ENCODE data around the gene MAP6.
"Not testable (repeated sequence)": the region's sequence is repeated elsewhere in the genome, so short reads cannot be mapped to it uniquely, and the experiment has no call there.

Gene MAP6

DNA sequence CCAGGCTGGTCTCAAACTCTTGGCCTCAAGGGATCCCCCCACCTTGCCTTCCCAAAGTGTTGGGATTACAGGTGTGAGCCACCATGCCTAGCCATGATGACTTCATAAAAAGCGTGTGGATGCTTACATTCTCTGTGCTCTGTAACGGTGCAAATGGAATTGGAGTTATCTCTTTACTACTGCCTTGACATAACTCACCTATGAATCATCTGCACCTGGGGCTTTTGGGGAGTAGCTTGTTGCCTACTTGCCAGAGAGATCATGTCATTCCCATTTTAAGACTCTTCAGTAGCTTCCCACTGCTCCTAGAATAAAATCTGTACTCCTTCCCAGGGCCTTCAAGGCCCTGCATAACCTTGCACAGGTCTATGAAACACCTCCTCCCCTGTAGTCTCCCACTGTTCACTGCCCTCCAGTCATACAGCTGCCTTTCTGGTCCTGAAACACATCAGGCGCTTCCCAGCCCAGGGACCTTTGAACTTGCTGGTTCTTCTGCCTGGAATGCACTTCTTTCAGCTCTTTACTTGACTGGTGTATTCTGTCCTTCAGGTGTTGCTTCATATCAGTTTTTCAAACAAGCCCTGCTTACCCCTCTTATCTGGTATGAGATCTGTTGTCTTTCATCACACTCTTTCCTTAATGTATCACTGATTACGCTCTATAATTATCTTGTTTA is 29.2 kb upstream of the MAP6 start:
- Histone ChIP-seq H3K79me2 (ENCODE audit: insufficient read depth, low read length) (no peaks in the 10 kb centered on the region), H3K9me2 (ENCODE audit: low read depth, low read length) (no peaks in the 10 kb centered on the region), H4K20me1 (ENCODE audit: insufficient read depth, low read length) (no peaks in the 10 kb centered on the region)

DNA sequence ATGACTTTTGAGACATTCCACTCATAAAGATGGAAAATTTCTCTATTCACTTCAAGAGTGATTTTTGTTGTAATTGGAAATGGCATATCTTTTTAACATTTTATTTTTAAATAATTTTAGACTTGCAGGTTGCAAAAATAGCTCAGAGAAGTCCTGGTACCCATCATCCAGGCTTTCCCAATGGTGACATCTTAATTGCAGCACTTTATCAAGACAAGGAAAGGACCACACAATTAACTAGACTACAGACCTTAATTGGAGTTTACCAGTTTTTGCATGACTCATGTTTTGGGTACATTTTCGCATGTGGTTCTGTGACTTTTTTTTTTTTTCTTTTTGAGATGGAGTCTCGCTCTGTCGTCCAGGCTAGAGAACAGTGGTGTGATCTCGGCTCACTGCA is 23.0 kb upstream of the MAP6 start:
- Histone ChIP-seq H2AFZ (ENCODE audit: low read length) (no peak overlapping the region), H3K9me2 (ENCODE audit: low read depth, low read length) (no peaks in the 10 kb centered on the region), H3K4me1 (ENCODE audit: insufficient read depth, low read length, severe bottlenecking) (no peaks in the 10 kb centered on the region), H3K27me3 (ENCODE audit: insufficient read depth, low read length) (no peaks in the 10 kb centered on the region), H3K4me2 (ENCODE audit: low read length) (no peak overlapping the region), H4K20me1 (ENCODE audit: insufficient read depth, low read length) (no peaks in the 10 kb centered on the region), H3K9ac (ENCODE audit: low read length) (no peak overlapping the region), H3K36me3 (ENCODE audit: insufficient read depth, low read length) (no peaks in the 10 kb centered on the region), H3F3A (ENCODE audit: insufficient read depth, low read length) (no peaks in the 10 kb centered on the region), H3K9me3 (ENCODE audit: low read length) (no peaks in the 10 kb centered on the region), H3K27ac (ENCODE audit: low read depth, low read length, poor library complexity, severe bottlenecking) (no peak overlapping the region), H3K4me3 (ENCODE audit: low read depth, low read length, poor library complexity, severe bottlenecking) (no peak overlapping the region), H3K79me2 (ENCODE audit: insufficient read depth, low read length) (no peaks in the 10 kb centered on the region)
- no peak for TF ChIP-seq EZH2 (IDR thresholded peaks at IDR 0.05; ENCODE audit: borderline replicate concordance, low read length)
- TF ChIP-seq, protein P1, sequence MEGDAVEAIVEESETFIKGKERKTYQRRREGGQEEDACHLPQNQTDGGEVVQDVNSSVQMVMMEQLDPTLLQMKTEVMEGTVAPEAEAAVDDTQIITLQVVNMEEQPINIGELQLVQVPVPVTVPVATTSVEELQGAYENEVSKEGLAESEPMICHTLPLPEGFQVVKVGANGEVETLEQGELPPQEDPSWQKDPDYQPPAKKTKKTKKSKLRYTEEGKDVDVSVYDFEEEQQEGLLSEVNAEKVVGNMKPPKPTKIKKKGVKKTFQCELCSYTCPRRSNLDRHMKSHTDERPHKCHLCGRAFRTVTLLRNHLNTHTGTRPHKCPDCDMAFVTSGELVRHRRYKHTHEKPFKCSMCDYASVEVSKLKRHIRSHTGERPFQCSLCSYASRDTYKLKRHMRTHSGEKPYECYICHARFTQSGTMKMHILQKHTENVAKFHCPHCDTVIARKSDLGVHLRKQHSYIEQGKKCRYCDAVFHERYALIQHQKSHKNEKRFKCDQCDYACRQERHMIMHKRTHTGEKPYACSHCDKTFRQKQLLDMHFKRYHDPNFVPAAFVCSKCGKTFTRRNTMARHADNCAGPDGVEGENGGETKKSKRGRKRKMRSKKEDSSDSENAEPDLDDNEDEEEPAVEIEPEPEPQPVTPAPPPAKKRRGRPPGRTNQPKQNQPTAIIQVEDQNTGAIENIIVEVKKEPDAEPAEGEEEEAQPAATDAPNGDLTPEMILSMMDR (IDR thresholded peaks at IDR 0.05; ENCODE audit: low read length), result no peak

More for the DNA sequence above, 29.2 kb upstream of the MAP6 start:
- no peaks in the 10 kb centered on the region for H3K36me3 ChIP-seq (ENCODE audit: insufficient read depth, low read length)
- TF ChIP-seq, protein P1 (IDR thresholded peaks at IDR 0.05; ENCODE audit: low read length), result no peak
- TF ChIP-seq EZH2 (IDR thresholded peaks at IDR 0.05; ENCODE audit: borderline replicate concordance, low read length), result no peak
- H3K9me3 ChIP-seq (ENCODE audit: low read length), result no peaks in the 10 kb centered on the region
- H3K4me2 ChIP-seq (ENCODE audit: low read length), result no peak overlapping the region
- no peak overlapping the region for H3K9ac ChIP-seq (ENCODE audit: low read length)
- no peak overlapping the region for H3K4me3 ChIP-seq (ENCODE audit: low read depth, low read length, poor library complexity, severe bottlenecking)
- no peak overlapping the region for H2AFZ ChIP-seq (ENCODE audit: low read length)
- no peak overlapping the region for H3K27ac ChIP-seq (ENCODE audit: low read depth, low read length, poor library complexity, severe bottlenecking)
- no peaks in the 10 kb centered on the region for H3K4me1 ChIP-seq (ENCODE audit: insufficient read depth, low read length, severe bottlenecking)
- no peaks in the 10 kb centered on the region for H3K27me3 ChIP-seq (ENCODE audit: insufficient read depth, low read length)
- no peaks in the 10 kb centered on the region for H3F3A ChIP-seq (ENCODE audit: insufficient read depth, low read length)

DNA sequence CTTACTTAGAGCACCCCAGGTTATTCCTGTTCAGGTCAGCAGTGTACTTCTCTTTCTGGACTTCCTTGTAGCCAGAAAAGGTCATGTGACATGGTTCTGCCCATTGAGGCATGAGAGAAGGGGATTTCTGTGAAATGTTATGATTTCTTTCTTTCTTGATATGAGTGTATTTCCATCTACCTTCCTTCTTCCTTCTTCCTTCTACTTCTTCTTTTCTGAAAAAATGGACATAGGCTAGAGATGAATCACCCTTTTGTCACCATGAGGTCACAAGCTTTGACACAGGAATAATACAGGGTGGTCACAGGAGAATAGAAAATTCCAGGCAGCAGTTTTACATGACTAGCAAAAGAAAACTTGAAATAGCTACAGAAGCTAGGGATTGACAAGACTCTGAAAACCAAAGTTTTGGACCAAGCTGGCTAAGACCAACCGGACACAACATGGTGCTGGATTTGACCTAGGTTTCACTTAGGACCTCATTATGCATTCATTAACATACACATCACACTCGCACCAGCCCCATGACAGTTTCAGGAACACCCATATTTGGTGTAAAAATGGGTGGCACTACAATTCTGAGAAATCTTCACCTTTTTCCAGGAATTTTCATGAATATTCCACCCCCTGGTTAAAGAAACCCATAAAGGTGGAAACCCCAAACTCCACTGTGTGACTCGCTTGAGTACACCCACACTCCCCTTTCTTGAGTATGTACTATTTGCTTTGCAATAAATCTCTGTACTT is 21.2 kb upstream of the MAP6 start:
- no peaks in the 10 kb centered on the region for H4K20me1 ChIP-seq (ENCODE audit: insufficient read depth, low read length)
- no peak overlapping the region for H2AFZ ChIP-seq (ENCODE audit: low read length)
- TF ChIP-seq, protein P1 (IDR thresholded peaks at IDR 0.05; ENCODE audit: low read length), result no peak
- TF ChIP-seq EZH2 (IDR thresholded peaks at IDR 0.05; ENCODE audit: borderline replicate concordance, low read length), result no peak
- no peaks in the 10 kb centered on the region for H3K27me3 ChIP-seq (ENCODE audit: insufficient read depth, low read length)
- no peaks in the 10 kb centered on the region for H3K79me2 ChIP-seq (ENCODE audit: insufficient read depth, low read length)
- no peaks in the 10 kb centered on the region for H3K9me3 ChIP-seq (ENCODE audit: low read length)
- H3K36me3 ChIP-seq (ENCODE audit: insufficient read depth, low read length), result no peaks in the 10 kb centered on the region
- no peaks in the 10 kb centered on the region for H3K9me2 ChIP-seq (ENCODE audit: low read depth, low read length)
- H3K4me3 ChIP-seq (ENCODE audit: low read depth, low read length, poor library complexity, severe bottlenecking), result no peak overlapping the region
- no peaks in the 10 kb centered on the region for H3K4me1 ChIP-seq (ENCODE audit: insufficient read depth, low read length, severe bottlenecking)
- H3K4me2 ChIP-seq (ENCODE audit: low read length), result no peak overlapping the region
- H3K27ac ChIP-seq (ENCODE audit: low read depth, low read length, poor library complexity, severe bottlenecking), result no peak overlapping the region
- no peak overlapping the region for H3K9ac ChIP-seq (ENCODE audit: low read length)
- no peaks in the 10 kb centered on the region for H3F3A ChIP-seq (ENCODE audit: insufficient read depth, low read length)

GRCh38 chr11:75683856-75684255 is 15.0 kb upstream of the MAP6 start:
- H4K20me1 ChIP-seq (ENCODE audit: insufficient read depth, low read length); H3K4me3 ChIP-seq (ENCODE audit: low read depth, low read length, poor library complexity, severe bottlenecking); H2AFZ ChIP-seq (ENCODE audit: low read length); H3K4me1 ChIP-seq (ENCODE audit: insufficient read depth, low read length, severe bottlenecking); H3K27ac ChIP-seq (ENCODE audit: low read depth, low read length, poor library complexity, severe bottlenecking); H3K4me2 ChIP-seq (ENCODE audit: low read length); H3K27me3 ChIP-seq (ENCODE audit: insufficient read depth, low read length); H3K79me2 ChIP-seq (ENCODE audit: insufficient read depth, low read length); H3K9me2 ChIP-seq (ENCODE audit: low read depth, low read length); H3K36me3 ChIP-seq (ENCODE audit: insufficient read depth, low read length); H3F3A ChIP-seq (ENCODE audit: insufficient read depth, low read length); H3K9ac ChIP-seq (ENCODE audit: low read length); H3K9me3 ChIP-seq (ENCODE audit: low read length): not testable (repeated sequence)

All from OCI-LY1 (cell line).